ENCODE results near the gene PDE4D. TPM values are rescaled to one million over a fixed set of nuclear protein-coding genes. Genes with fewer than 3 reads are reported as not detected.
A peak's percentile ranks its signal among the peaks of the same experiment; 100 is the strongest.

The PDE4D gene
- total RNA-seq, 1 experiment from 2014 or later, result 6.5 TPM

GRCh38 chr5:59569608-59570334 lies 323.8 kb downstream of the PDE4D start:
- Histone ChIP-seq H3K27ac (ENCODE audit: low read depth, low read length, poor library complexity, severe bottlenecking) (no peak overlapping the region), H3K9me3 (ENCODE audit: low read depth, low read length, poor library complexity, severe bottlenecking) (no peaks in the 10 kb centered on the region), H3K27me3 (replicated peaks; ENCODE audit: insufficient read depth, low read depth, low read length, poor library complexity) (no peaks in the 10 kb centered on the region), H3K4me1 (ENCODE audit: insufficient read depth, low read length, poor library complexity, severe bottlenecking) (no peaks in the 10 kb centered on the region), H3K4me3 (ENCODE audit: low read depth, low read length, poor library complexity, severe bottlenecking) (no peak overlapping the region), H3K36me3 (ENCODE audit: insufficient read depth, low read length, poor library complexity, severe bottlenecking) (no peaks in the 10 kb centered on the region)
- TF ChIP-seq EZH2 (IDR thresholded peaks at IDR 0.05; ENCODE audit: borderline replicate concordance, low read depth, low read length, poor library complexity, severe bottlenecking) (no peak), CTCF (conservative IDR thresholded peaks at IDR 0.05; ENCODE audit: low read depth, low read length) (no peak)
- no peak for DNase-seq (ENCODE audit: low spot score)
- CTCF ChIA-PET, result no interaction called here
- BruUV-seq (replicated peaks), result no TSS peak
- intact Hi-C loops (cut with micrococcal nuclease; ENCODE audit: unreplicated experiment), result no loop called here
- POLR2A ChIA-PET (ENCODE audit: low non-redundant PET), result no interaction called here

GRCh38 chr5:59569158-59569557 lies 324.4 kb downstream of the PDE4D start:
- CTCF ChIA-PET, result no interaction called here
- no peaks in the 10 kb centered on the region for H3K4me1 ChIP-seq (ENCODE audit: insufficient read depth, low read length, poor library complexity, severe bottlenecking)
- no peaks in the 10 kb centered on the region for H3K9me3 ChIP-seq (ENCODE audit: low read depth, low read length, poor library complexity, severe bottlenecking)
- intact Hi-C loops (cut with micrococcal nuclease; ENCODE audit: unreplicated experiment), result no loop called here
- POLR2A ChIA-PET (ENCODE audit: low non-redundant PET), result no interaction called here
- peak; percentile 1 for DNase-seq (ENCODE audit: low spot score)
- no peak overlapping the region for H3K4me3 ChIP-seq (ENCODE audit: low read depth, low read length, poor library complexity, severe bottlenecking)
- TF ChIP-seq EZH2 (IDR thresholded peaks at IDR 0.05; ENCODE audit: borderline replicate concordance, low read depth, low read length, poor library complexity, severe bottlenecking) (no peak), CTCF (conservative IDR thresholded peaks at IDR 0.05; ENCODE audit: low read depth, low read length) (no peak)
- no peaks in the 10 kb centered on the region for H3K27me3 ChIP-seq (replicated peaks; ENCODE audit: insufficient read depth, low read depth, low read length, poor library complexity)
- no peak overlapping the region for H3K27ac ChIP-seq (ENCODE audit: low read depth, low read length, poor library complexity, severe bottlenecking)
- BruUV-seq (replicated peaks), result no TSS peak
- H3K36me3 ChIP-seq (ENCODE audit: insufficient read depth, low read length, poor library complexity, severe bottlenecking), result no peaks in the 10 kb centered on the region

- no TSS peak for BruUV-seq (replicated peaks)
- no peaks in the 10 kb centered on the region for H3K9me3 ChIP-seq (ENCODE audit: low read depth, low read length, poor library complexity, severe bottlenecking)
- POLR2A ChIA-PET (ENCODE audit: low non-redundant PET), result no interaction called here
- no peak for TF ChIP-seq EZH2 (IDR thresholded peaks at IDR 0.05; ENCODE audit: borderline replicate concordance, low read depth, low read length, poor library complexity, severe bottlenecking)
- intact Hi-C loops (cut with micrococcal nuclease; ENCODE audit: unreplicated experiment), result no loop called here
- no peaks in the 10 kb centered on the region for H3K4me1 ChIP-seq (ENCODE audit: insufficient read depth, low read length, poor library complexity, severe bottlenecking)
- no peaks in the 10 kb centered on the region for H3K27me3 ChIP-seq (replicated peaks; ENCODE audit: insufficient read depth, low read depth, low read length, poor library complexity)
- no peak overlapping the region for H3K4me3 ChIP-seq (ENCODE audit: low read depth, low read length, poor library complexity, severe bottlenecking)
- CTCF ChIA-PET, result no interaction called here
- H3K27ac ChIP-seq (ENCODE audit: low read depth, low read length, poor library complexity, severe bottlenecking), result no peak overlapping the region
- H3K36me3 ChIP-seq (ENCODE audit: insufficient read depth, low read length, poor library complexity, severe bottlenecking), result no peaks in the 10 kb centered on the region
- DNase-seq (ENCODE audit: low spot score), result no peak
Observed at GRCh38 chr5:59568161-59568560, 325.4 kb downstream of the PDE4D start.

- CTCF ChIA-PET, result no interaction called here
- DNase-seq (ENCODE audit: low spot score), result no peak
- Histone ChIP-seq H3K9me3 (ENCODE audit: low read depth, low read length, poor library complexity, severe bottlenecking) (no peaks in the 10 kb centered on the region), H3K27ac (ENCODE audit: low read depth, low read length, poor library complexity, severe bottlenecking) (no peak overlapping the region), H3K27me3 (replicated peaks; ENCODE audit: insufficient read depth, low read depth, low read length, poor library complexity) (no peaks in the 10 kb centered on the region), H3K4me3 (ENCODE audit: low read depth, low read length, poor library complexity, severe bottlenecking) (no peak overlapping the region), H3K36me3 (ENCODE audit: insufficient read depth, low read length, poor library complexity, severe bottlenecking) (no peaks in the 10 kb centered on the region), H3K4me1 (ENCODE audit: insufficient read depth, low read length, poor library complexity, severe bottlenecking) (no peaks in the 10 kb centered on the region)
- TF ChIP-seq CTCF (conservative IDR thresholded peaks at IDR 0.05; ENCODE audit: low read depth, low read length) (no peak), EZH2 (IDR thresholded peaks at IDR 0.05; ENCODE audit: borderline replicate concordance, low read depth, low read length, poor library complexity, severe bottlenecking) (no peak)
- POLR2A ChIA-PET (ENCODE audit: low non-redundant PET), result no interaction called here
- BruUV-seq (replicated peaks), result no TSS peak
- intact Hi-C loops (cut with micrococcal nuclease; ENCODE audit: unreplicated experiment), result no loop called here
Observed at GRCh38 chr5:59565551-59565950, 328.0 kb downstream of the PDE4D start.
